GM18508 (cell line): ENCODE results near the gene DRICH1.
"Not testable (repeated sequence)": the region's sequence is repeated elsewhere in the genome, so short reads cannot be mapped to it uniquely, and the experiment has no call there.

Experiments
- ATAC-seq: cut with Tn5 transposase; IDR thresholded peaks from one replicate; pipeline ENCODE4 v1.9.1; 2021; ENCODE audit warnings: moderate number of reproducible peaks; ENCODE audit not compliant: insufficient read depth, unreplicated experiment

Gene DRICH1

GRCh38 chr22:23632178-23632577 is at the start of gene DRICH1:
Gene DRICH1, minus strand, starts transcription at chr22:23632321. Its CDS starts 298 bp downstream, at chr22:23632023.
- ATAC-seq, result no peak

GRCh38 chr22:23681026-23681809 is 49.1 kb upstream of the DRICH1 start:
- ATAC-seq, result no peak

DNA sequence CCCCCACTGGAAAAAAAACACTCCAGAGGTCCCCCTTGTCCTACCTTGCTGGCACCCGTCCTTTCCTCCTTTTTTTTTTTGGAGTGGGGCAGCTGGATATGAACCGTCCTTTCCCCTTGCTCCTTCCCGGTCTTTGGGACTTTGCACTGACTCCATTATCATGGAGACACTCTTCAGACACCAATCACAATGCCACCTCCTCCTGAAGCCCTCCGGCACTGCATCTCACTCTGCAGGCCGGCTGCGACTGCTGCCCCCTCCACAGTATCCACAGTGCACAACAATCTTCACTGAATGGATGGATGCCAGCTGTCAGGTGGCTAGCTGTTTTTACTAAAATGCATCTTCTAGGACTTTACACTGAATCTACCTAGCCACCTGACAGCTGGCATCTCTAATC is 46.0 kb upstream of the DRICH1 start:
- ATAC-seq, result no peak

GRCh38 chr22:23677701-23677995 is 45.5 kb upstream of the DRICH1 start:
- no peak for ATAC-seq

- ATAC-seq, result not testable (repeated sequence)
Observed at GRCh38 chr22:23676841-23677700, 45.0 kb upstream of the DRICH1 start.

DNA sequence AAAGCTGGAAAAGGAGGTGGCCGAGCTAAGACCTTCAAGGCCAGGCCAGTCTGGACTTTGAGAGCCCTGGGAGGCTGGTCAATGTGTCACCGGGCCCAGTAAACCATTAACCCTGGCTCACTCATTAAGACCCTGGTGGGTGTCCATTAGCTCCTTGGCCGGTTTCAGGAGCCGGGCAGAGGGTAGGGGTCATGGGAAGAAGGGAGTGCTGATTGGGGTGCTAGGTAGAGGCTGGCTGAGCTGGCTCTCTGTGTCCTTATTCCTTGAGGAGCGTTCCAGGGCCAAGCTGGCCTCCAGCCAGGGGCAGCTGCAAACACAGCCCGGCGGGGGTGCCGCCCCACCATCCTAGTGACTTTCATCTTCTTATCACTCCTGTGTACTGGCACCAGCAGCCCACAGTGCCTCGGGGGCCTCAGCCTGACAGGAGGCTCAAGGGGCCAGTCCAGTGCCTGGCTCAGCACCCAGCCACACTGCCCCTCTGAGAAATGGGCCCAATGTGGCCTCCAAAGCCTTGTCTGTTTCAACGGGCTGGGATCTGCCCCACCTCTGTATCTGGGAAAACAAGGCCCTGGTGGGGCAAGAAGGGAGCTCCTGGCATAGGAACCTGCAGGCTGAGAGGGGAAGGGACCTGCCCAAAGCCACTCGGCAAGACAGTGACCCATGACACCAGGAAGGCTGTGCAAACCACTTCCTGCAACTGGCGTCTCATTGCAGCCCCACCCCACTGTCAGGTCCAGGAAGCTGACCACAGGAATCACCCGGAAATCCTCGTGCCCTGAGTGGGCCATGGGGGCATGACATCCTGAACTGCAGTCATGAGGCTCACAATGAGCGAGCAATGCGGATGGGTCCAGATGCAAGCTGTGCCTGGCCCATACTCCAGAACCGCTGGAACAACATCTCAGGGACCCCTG is 43.6 kb upstream of the DRICH1 start:
- no peak for ATAC-seq

DNA sequence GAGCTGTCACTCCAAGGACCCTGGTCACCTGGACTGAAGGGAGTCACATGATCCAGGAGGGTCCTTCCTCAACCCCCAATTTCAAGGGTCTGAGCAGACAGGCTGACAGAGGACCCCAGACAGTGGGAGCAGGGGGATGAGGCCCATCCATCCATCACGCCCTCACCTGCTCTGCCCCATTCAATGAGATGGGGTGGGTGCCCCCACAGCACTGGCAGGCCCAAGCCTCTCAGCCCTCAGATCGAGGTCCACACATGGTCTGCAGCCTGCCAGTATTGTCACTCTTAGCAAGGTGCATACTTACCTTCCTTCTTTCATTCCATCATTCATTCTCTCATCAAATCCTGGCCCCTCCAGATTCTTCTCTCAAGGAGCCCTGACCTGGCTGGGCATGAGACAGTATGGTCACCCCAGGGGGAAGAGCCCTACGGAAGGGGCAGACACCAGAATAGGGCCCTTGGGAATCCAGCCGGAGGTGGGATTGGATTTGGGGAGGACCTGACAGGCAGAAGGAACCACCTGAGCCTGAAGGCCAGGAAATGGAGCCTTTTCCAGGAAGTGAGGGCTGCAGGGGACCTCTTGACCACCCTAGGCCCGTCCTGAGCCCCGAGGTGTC is 42.9 kb upstream of the DRICH1 start:
- ATAC-seq, result not testable (repeated sequence)

DNA sequence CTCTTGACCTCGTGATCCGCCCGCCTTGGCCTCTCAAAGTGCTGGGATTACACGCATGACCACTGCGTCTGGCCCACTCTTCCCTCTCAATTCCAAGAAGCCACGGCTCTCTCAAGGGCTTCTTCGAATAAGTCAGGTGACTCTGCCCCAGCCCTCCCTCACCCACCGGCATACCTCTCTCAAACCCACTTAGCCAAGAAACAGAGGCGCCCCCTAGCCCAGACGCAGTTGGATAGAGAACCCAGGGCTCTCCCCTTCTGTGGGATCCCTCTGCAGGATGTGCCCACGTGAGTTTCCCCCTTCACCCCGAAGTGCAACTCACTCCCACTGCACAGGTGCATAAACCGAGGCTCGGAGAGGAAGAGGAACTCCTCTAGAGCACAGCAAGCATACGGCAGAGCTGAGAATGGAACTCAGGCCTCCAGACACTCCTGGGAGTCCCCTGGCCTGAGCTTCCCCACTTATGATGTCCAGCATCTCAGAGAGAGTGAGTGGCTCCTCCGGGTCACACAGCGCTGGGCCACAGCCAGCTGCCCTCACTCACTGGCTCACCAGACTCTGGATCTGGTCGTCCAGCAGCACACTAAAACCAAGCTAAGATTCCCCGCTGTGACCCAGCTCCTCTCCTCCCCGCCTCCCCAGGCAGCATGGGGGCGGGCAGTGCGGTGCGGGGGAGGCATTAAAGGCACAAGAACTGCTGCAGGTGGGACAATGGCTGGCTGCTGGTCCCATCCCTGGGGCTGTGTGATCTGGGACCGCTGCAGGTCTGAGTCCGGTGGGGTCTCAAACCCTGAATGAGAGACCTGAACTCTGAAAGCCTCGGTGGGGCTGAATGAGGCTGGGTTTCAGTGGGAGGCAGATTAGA is 41.9 kb upstream of the DRICH1 start:
- ATAC-seq, result no peak

DNA sequence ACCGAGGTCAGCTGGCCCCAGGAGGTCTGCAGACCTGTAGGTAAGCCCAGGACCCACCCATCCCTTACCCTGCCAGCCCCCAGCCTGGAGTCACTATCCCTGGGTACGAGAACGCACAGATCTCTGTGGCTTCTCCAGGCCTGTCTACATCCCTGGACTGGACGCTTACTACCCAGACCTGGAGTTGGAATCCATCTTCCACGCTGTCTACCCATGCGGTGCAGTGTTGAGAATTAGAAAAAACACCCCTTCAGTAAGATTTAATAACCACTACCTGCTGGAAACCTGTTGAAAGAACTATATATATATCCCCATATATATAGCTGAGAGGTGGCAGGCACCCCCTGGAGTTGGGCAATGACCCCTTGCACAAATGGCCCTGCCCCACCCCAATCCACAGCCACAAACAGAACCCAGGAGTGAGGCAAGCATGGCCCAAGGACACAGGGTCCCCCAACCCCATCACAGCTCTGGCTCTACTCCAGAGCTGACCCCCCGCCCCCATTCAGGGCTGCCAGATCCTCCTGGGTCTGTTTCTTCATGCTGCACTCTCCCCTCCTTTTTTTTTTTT is 41.0 kb upstream of the DRICH1 start:
- ATAC-seq, result no peak

GRCh38 chr22:23672307-23673049 is 40.4 kb upstream of the DRICH1 start:
- not testable (repeated sequence) for ATAC-seq

- ATAC-seq, result not testable (repeated sequence)
Observed at GRCh38 chr22:23671387-23671786, 39.3 kb upstream of the DRICH1 start.

GRCh38 chr22:23670378-23671295 is 38.5 kb upstream of the DRICH1 start:
- no peak for ATAC-seq

- ATAC-seq, result not testable (repeated sequence)
Observed at GRCh38 chr22:23660381-23660780, 28.3 kb upstream of the DRICH1 start.

DNA sequence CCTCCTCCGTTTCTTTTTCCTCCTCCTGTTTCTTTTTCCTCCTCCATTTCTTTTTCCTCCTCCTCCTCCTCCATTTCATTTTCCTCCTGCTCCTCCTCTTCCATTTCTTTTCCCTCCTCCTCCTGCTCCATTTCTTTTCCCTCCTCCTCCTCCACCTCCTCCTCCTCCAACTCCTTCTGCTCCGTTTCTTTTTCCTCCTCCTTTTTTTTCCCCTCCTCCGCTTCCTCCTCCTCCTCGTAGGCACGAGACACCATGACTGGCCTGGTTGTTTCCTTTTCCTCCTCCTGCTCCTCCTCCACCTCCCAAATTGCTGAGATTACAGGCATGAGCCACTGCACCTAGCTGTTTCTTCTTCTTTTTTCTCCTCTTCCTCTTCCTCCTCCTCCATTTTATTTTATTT is 25.6 kb upstream of the DRICH1 start:
- ATAC-seq, result no peak

DNA sequence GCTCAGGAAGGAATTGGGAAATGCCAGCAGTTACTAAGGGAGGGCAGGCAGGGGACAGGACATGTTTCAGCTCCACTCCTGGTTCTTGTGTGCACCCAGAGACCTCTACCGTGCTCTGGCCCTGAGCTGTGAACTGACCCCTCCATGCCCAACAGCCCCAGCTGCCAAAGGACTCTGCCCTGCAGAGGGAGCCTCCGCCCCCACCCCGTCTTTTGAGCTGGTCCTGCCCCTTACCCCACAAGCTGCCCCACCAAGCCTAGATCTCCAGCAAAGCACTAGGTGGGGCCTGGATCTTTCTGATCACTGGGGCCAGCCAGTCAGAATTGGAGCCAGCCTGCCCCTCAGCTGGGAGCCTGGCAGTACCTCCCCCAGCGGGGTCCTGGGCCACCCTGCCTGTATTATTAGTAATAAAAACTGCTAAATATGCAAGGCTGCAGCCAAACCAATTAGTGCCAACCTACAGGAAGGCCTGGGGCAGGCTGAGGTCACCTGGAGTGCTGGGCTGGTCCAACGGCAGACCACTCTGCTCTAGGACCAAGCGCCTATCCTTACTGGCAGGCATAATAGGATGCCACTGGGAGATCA is 23.9 kb upstream of the DRICH1 start:
- no peak for ATAC-seq

DNA sequence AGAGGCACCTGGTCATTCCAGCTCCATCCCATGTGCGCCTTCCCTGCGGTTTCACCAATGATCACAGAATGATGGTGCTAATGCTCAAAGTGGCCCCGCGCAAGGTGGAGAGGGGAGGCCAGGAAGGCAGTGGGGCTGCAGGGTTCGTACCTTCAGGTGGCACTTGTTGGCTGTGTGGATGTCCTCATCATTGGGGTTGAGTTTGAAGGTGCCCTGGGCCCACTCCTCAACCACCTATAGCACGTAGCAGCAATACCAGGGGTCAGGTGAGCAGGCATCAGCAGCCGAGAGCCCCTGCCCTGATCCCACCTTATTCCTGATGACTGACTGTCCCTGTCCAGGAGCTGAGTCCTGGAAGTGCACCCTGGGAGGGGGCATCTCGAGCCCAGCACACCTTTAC is 20.6 kb upstream of the DRICH1 start:
- ATAC-seq, result no peak

- ATAC-seq, result no peak
Observed at GRCh38 chr22:23652286-23652685, 20.2 kb upstream of the DRICH1 start.
